GM21786 (cell line): ENCODE data around the gene PDCD1LG2.
"Not testable (repeated sequence)": the region's sequence is repeated elsewhere in the genome, so short reads cannot be mapped to it uniquely, and the experiment has no call there.

Experiments
- ATAC-seq: cut with Tn5 transposase; IDR thresholded peaks from one replicate; pipeline ENCODE4 v1.9.1; 2021; ENCODE audit not compliant: unreplicated experiment

PDCD1LG2 gene

GRCh38 chr9:5563417-5563815 lies 53.1 kb downstream of the PDCD1LG2 start:
- ATAC-seq: no peak

DNA sequence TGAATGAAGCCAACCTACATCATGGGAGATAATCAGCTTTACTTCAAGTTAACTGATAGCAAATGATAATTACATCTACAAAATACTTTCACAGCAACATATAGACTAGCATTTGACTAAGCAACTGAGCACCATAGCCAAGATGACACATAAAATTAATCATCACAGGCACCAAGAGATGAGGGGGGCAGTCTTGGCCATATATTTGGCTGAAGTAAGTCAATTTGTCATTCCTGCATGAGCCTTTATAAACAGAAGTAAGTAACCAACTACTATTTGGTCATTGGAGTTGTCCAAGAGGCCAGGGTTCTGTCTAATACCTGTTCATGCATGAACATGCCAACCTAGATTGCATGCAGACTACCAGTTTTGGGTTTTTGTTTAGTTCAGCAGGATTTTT lies 53.6 kb downstream of the PDCD1LG2 start:
- no peak for ATAC-seq

DNA sequence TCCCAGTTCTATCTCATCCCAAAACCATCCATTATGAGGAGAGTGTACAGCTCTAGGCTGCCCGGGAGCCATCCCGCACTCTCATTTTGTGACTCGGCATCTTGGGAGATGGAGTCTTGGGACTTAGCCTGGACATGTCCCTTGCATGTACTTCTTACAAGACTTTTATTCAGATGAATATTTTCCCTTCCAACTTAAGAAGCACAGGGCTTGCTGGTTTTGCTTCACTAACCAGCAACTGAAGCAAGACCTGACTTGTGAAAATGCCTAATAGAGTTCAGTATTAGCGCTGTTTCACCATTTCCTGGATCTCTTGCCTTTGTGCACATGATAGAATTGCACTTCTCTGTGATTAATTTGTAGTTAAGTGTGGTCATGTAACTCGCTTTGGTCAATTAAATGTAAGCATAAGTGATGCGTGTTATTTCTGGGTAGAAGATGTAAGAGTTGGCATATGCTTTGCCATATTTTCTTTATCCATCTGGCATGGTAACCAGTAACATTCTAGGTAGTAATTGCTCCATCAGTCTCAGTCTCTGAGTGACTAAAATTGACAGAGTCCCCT lies 55.8 kb downstream of the PDCD1LG2 start:
- ATAC-seq: peak; percentile 72

DNA sequence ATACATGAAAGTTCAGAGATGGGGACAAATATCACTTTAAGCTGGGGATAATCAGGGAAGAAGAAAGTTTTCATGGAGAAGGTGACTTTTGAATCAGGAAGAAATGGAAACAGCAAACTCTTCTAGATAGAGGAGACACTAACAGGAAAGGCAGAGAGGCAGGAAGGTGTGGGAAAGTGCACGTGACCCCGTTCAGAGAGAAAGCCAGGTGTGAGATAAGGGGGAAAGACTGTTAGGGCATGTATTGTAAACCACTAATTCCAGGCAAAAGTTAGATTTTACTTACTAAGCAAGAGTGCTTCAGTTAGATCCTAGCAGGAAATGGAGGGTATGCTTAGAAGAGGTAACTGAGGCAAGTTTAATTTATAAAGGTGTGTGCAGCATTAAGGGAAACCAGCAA lies 58.5 kb downstream of the PDCD1LG2 start:
- no peak for ATAC-seq

DNA sequence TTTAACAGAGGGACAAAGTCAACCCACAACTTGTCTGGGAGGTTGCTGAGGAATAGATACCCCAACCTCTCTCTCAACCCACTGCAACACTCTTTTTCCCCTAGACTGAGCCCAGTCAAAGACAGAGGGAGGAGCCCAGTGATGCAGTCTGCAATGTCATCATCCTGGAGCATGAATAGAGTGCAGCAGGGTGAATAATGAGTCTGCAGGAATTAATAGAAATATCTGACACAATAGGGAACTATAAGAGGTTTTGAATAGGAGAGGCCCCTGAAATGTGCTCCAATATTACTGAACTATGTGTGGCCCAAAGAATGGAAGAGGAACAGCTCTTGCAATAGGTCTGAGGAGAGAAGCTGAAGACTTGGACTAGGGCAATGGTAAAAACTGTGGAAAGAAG lies 59.1 kb downstream of the PDCD1LG2 start:
- no peak for ATAC-seq

DNA sequence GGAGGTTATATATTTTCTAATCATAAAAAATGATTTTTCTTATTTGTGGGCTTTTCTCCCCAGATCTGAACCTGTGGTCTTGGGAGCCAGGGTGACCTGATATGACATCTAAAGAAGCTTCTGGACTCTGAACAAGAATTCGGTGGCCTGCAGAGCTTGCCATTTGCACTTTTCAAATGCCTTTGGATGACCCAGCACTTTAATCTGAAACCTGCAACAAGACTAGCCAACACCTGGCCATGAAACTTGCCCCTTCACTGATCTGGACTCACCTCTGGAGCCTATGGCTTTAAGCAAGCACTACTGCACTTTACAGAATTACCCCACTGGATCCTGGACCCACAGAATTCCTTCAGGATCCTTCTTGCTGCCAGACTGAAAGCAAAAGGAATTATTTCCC lies 59.6 kb downstream of the PDCD1LG2 start:
- ATAC-seq: no peak

GRCh38 chr9:5571629-5572232 lies 61.4 kb downstream of the PDCD1LG2 start:
- ATAC-seq: no peak

DNA sequence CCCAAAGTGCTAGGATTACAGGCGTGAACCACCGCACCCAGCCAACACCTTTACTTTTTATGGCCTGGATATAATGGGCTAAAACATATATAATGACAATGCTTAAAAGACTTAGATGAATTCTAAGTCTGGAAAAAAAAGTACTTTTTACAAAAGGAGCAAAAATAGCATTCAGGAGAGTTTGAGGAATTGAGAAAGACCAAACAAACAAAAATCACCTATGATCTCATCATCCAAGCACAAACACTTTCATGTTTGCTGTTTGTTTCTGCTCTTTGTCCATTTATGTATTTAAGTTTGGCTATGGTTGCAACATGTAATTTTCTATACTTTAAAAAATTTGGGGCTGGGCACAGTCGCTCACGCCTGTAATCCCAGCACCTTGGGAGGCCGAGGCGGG lies 63.8 kb downstream of the PDCD1LG2 start:
- no peak for ATAC-seq

DNA sequence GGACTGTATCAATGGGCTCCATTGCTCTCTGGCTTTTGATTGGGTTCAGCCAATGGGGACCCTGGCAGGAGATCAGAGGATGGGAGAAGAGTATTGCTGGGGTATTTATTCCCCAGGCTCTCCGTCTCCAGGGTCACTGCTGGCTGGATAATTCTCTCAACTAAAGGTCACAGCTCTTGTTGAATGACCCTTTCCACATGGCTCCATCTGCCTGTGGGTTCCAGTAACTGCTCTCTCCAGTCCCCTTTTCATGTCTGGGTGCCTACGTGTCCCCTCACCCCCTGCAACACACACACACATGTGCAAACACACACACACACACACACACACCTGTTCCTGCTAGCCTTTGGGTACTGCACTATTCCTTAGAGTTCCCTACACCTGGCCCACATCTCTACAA lies 64.7 kb downstream of the PDCD1LG2 start:
- no peak for ATAC-seq

DNA sequence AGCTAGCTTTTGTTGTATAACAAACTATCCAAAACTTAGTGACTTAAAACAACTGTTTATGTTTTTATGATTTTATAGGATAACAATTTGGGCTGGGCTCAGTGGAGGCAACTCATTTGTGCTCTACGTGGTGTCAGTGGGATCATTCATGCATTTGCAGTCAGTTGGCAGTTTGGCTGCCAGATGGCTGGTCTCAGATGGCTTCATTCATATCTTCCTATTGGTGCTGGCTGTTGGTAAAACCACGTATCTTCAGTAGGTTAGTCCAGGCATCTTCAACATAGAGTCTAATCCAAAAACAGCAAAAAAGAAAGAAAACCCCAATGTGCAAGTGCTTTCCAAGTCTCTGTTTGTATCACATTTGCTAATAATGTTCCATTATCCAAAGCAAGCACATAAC lies 66.9 kb downstream of the PDCD1LG2 start:
- no peak for ATAC-seq

DNA sequence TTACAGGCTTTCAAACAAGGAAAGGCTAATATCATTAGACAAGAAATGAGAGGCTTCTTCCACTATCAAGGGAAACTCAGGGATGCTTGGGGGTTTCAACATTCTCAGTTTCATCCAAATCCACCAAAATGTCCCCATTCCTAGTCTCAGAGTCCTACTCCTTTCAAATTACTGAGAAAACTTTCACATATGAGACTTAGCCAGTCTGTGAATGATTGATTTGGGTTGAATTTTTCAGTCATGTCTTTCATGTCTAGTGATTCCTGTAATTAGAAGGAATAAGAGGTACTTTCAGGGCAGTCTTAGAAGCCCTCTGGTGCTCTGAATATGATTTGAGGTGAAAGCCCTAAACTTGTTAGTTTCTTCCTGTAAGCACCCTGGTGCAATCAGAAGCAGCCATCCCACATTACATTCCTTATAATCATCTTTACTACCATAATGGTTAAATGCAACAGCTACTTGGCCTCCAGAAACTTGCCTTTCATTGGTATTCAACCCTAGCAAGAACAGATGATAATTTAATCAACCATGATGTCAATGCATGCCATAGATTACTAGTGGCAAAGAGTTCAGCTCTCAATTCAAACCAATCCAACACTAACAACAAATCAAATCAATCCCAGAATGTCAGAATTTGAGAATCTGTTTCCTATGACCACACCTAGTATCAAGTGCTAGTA lies 67.8 kb downstream of the PDCD1LG2 start:
- ATAC-seq: no peak

DNA sequence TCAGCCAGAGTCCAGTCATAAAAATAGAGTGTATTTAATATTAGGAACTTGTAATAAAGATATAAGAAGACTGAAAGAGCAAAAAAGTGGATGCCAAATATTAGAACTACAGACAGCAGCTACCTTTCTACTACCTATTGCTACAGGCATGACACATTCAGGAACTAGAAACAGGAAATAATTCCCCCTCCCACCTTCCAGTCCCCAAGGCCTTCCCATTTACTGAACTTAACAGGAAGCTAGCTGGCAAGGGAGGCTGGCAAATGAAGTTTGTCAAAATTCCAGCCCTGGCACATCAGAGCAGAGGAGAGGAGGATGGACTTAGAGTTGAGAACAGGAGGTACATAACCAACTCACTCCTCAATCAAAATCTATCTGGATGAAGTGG lies 68.4 kb downstream of the PDCD1LG2 start:
- no peak for ATAC-seq

- no peak for ATAC-seq
These were observed 69.5 kb downstream of the PDCD1LG2 start for GRCh38 chr9:5579881-5580280.

- no peak for ATAC-seq
These were observed 70.3 kb downstream of the PDCD1LG2 start for GRCh38 chr9:5580650-5581049.

DNA sequence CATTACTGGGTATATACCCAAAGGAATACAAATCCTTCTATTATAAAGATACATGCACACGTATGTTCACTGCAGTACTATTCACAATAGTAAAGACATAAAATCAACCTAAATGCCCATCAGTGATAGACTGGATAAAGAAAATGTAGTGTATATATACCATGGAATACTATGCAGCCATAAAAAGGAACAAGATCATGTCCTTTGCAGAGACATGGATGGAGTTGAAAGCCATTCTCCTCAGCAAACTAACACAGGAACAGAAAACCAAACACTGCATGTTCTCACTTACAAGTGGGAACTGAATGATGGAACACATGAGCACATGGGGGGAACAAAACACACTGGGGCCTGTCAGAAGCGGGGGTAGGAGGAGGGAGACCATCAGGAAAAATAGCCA lies 71.4 kb downstream of the PDCD1LG2 start:
- ATAC-seq: not testable (repeated sequence)

GRCh38 chr9:5582835-5583195 lies 72.5 kb downstream of the PDCD1LG2 start:
- ATAC-seq: peak; percentile 55

DNA sequence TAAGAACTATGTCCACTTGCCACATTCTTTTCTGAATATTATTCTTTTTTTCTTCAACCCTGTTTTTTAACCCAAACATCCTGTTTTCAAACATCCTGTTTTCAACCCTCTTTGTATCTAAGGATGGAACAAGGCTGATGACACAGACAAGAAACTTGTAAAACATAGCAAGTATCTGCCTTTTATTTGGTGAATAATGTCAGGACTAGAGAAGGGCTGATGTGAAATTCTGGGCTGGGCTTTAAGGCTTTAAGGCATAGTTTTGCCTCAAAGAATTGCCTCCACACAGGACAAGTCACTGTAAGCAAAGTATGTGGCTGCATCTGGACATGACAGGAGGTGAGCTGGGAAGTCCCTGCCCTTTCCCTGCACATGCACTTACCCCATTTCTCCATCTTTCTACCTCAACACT lies 76.1 kb downstream of the PDCD1LG2 start:
- no peak for ATAC-seq

GRCh38 chr9:5587024-5587423 lies 76.7 kb downstream of the PDCD1LG2 start:
- no peak for ATAC-seq

DNA sequence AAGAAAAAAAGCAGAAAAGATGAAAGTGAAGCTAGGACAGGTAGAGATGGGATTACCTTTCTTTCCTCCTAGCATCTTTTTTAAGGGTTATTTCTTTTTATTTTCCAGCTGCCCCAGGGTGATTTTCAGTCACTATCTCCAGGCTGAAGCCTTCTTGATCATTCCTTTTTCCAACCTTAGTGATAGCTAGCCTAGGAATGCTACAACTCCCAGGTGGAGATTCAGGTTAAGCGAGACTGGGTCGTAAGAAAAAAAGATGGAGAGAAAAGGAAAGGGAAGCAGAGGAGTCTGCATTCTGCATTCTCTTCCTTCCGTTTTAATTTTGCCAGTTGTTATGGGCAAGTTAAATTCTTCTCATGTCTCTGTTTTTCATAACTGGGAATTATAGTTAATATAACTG lies 81.9 kb downstream of the PDCD1LG2 start:
- no peak for ATAC-seq

DNA sequence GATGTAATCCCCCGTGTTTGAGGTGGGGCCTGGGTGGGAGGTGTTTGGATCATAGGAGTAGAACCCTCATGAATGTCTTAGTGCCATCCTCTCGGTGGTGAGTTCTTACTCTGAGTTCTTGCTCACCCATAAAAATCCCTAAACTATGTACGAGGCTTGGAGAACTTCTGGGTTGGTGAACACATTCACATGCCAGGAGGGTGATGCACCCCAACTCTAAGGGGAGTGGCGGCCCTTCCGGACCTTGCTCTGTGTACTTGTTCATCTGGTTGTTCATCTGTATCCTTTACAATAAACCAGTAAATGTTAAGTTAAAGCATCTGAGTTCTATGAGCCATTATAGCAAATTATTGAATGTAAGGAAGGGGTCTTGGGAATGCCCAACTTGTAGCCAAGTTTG lies 82.6 kb downstream of the PDCD1LG2 start:
- ATAC-seq: no peak

DNA sequence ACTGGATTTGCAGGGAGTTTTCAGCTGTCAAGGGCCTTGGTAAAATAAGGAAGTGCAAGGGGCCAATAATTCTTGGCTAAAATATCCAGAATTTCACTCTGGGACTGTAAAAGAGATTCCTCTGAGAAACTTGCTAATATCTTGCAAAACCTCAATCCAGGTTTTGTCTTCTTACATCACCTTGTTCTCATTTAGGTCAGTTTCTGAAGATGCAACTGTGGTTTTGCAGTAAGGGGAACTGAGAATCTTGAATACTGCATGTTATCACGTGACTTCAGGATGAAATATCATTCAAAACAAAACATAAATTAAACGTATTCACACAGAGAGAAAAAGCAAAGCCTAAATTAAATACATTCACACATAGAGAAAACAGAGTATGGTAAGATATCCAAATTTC lies 83.6 kb downstream of the PDCD1LG2 start:
- peak; percentile 55 for ATAC-seq

GRCh38 chr9:5596173-5596572 lies 85.8 kb downstream of the PDCD1LG2 start:
- ATAC-seq: no peak
